Natural killer cell (primary cell): ENCODE measurements around the gene MYO16. TPM values are rescaled to one million over a fixed set of nuclear protein-coding genes. Genes with fewer than 3 reads are reported as not detected.
"Not testable (repeated sequence)": the region's sequence is repeated elsewhere in the genome, so short reads cannot be mapped to it uniquely, and the experiment has no call there.

Experiments used
- ATAC-seq, 3 donors: fragments of 150-1000 bp in 2 of 3; fragments of 200-7000 bp in 1 of 3; cut with Tn5 transposase; 1 replicate in 1 of 3; 2 replicates in 2 of 3; pipeline ENCODE4 v1.10.0; 2021; ENCODE audit warnings: mild to moderate bottlenecking in 2 of 3, moderate library complexity in 2 of 3
- DNase-seq, 2 donors: peaks; one replicate each; pipeline versions ENCODE4 v3.0.0 to v3.0.0-alpha.2; 2013 to 2021; ENCODE audit warnings: mixed read lengths in 1 of 2
- H3K27ac ChIP-seq: one replicate; pipeline ENCODE4 v1.5.1; 2013; ENCODE audit warnings: mild to moderate bottlenecking, low read length
- H3K27me3 ChIP-seq: one replicate; pipeline ENCODE4 v1.6.1; 2013; ENCODE audit warnings: low read length; ENCODE audit not compliant: control insufficient read depth, insufficient read depth
- H3K36me3 ChIP-seq: one replicate; pipeline ENCODE4 v1.6.1; 2013; ENCODE audit warnings: low read length; ENCODE audit not compliant: control insufficient read depth, insufficient read depth
- H3K4me1 ChIP-seq: one replicate; pipeline ENCODE4 v1.6.1; 2013; ENCODE audit warnings: low read length; ENCODE audit not compliant: control insufficient read depth, insufficient read depth
- H3K4me3 ChIP-seq: one replicate; pipeline ENCODE4 v1.5.1; 2013; ENCODE audit warnings: low read length
- H3K9me3 ChIP-seq: one replicate; pipeline ENCODE4 v1.6.1; 2013; ENCODE audit warnings: low read length; ENCODE audit not compliant: control insufficient read depth, insufficient read depth
- H3K27ac Mint-ChIP-seq, 2 donors: one replicate each; pipeline ENCODE4 v1.8.0; 2022; ENCODE audit warnings: mild to moderate bottlenecking in 2 of 2, mixed read lengths in 2 of 2, moderate library complexity in 1 of 2
- H3K27me3 Mint-ChIP-seq, 2 donors: one replicate each; pipeline ENCODE4 v1.8.0; 2022; ENCODE audit warnings: low read depth in 2 of 2, mixed read lengths in 2 of 2
- H3K36me3 Mint-ChIP-seq: one replicate; pipeline ENCODE4 v1.8.0; 2022; ENCODE audit warnings: mixed read lengths
- H3K4me1 Mint-ChIP-seq, 2 donors: one replicate each; pipeline ENCODE4 v1.8.0; 2022; ENCODE audit warnings: mixed read lengths in 2 of 2
- H3K4me3 Mint-ChIP-seq: one replicate; pipeline ENCODE4 v1.8.0; 2022; ENCODE audit warnings: mild to moderate bottlenecking, moderate library complexity, mixed read lengths
- H3K9me3 Mint-ChIP-seq, 2 donors: one replicate each; pipeline ENCODE4 v1.8.0; 2022; ENCODE audit warnings: mixed read lengths in 2 of 2
- CTCF ChIP-seq: fragments of 200-600 bp; IDR thresholded peaks from one replicate; pipeline ENCODE4 v1.8.0; 2022; ENCODE audit warnings: antibody characterized with exemption
- WGBS: methylation state at CpG from one replicate; pipeline ENCODE4 v1.1.7; 2013; ENCODE audit warnings: missing lambda C conversion rate; ENCODE audit not compliant: insufficient coverage; 5-methylcytosine and 5-hydroxymethylcytosine counted together
- intact Hi-C: fragments of 100-400 bp; cut with micrococcal nuclease; formaldehyde crosslinking; loops from one replicate; pipeline ENCODE4 v1.14.2; 2022
- total RNA-seq, 4 donors: library from RNA; stranded (reverse); fragments of 120-200 nt in 1 of 4; gene quantifications; one replicate each; pipeline versions ENCODE4 v1.2.3 to v1.2.4, GENCODE V29; 2013 to 2022

MYO16 gene
- total RNA-seq, 3 donors from 2014 or later (not counting 1 experiment from before 2014, with no cell fraction given): 0.28 TPM; not detected in 2

- Mint-ChIP-seq H3K36me3 (no peaks in the 10 kb centered on the region), H3K27ac (no peak overlapping the region), H3K4me1 (no peaks in the 10 kb centered on the region), H3K9me3 (no peaks in the 10 kb centered on the region), H3K4me3 (no peak overlapping the region), H3K27me3 (peaks cover 0 to 12% of the 10 kb centered on the region in 2 donors)
- Histone ChIP-seq H3K9me3 (no peaks in the 10 kb centered on the region), H3K36me3 (no peaks in the 10 kb centered on the region), H3K27me3 (no peaks in the 10 kb centered on the region), H3K4me1 (no peaks in the 10 kb centered on the region), H3K4me3 (no peak overlapping the region), H3K27ac (no peak overlapping the region)
- intact Hi-C loops: no loop called here
- ATAC-seq (no peak), DNase-seq (no peak)
- TF ChIP-seq CTCF: no peak
- WGBS: 71% methylated on average over 5 of the region's 5 CpGs
Observed at GRCh38 chr13:108987944-108988343, 358.5 kb downstream of the MYO16 start.

- H3K27me3 Mint-ChIP-seq, H3K4me1 Mint-ChIP-seq, H3K27ac Mint-ChIP-seq, ATAC-seq, H3K4me3 Mint-ChIP-seq, H3K27me3 ChIP-seq, H3K4me1 ChIP-seq, H3K36me3 ChIP-seq, DNase-seq, H3K4me3 ChIP-seq, H3K9me3 Mint-ChIP-seq, H3K27ac ChIP-seq, H3K36me3 Mint-ChIP-seq, intact Hi-C loops, H3K9me3 ChIP-seq: not testable (repeated sequence)
- WGBS: 90% methylated on average over 3 of the region's 3 CpGs
Observed at GRCh38 chr13:108991416-108991815, 362.0 kb downstream of the MYO16 start.

- Mint-ChIP-seq H3K27ac (no peak overlapping the region), H3K27me3 (no peaks in the 10 kb centered on the region), H3K36me3 (no peaks in the 10 kb centered on the region), H3K4me1 (no peaks in the 10 kb centered on the region), H3K4me3 (no peak overlapping the region), H3K9me3 (no peaks in the 10 kb centered on the region)
- no peak for TF ChIP-seq CTCF
- ATAC-seq (no peak), DNase-seq (no peak)
- Histone ChIP-seq H3K27ac (no peak overlapping the region), H3K4me3 (no peak overlapping the region), H3K27me3 (no peaks in the 10 kb centered on the region), H3K36me3 (no peaks in the 10 kb centered on the region), H3K9me3 (no peaks in the 10 kb centered on the region), H3K4me1 (no peaks in the 10 kb centered on the region)
- intact Hi-C loops: no loop called here
- 63% methylated on average over 3 of the region's 5 CpGs for WGBS
Observed at GRCh38 chr13:108993346-108993745, 363.9 kb downstream of the MYO16 start.

GRCh38 chr13:108996430-108996829 is 367.0 kb downstream of the MYO16 start:
- H3K9me3 Mint-ChIP-seq: no peaks in the 10 kb centered on the region
- intact Hi-C loops: no loop called here
- no peaks in the 10 kb centered on the region for H3K27me3 Mint-ChIP-seq

More at GRCh38 chr13:108996430-108996829, 367.0 kb downstream of the MYO16 start:
- TF ChIP-seq CTCF: no peak
- no peak overlapping the region for H3K4me3 Mint-ChIP-seq
- H3K4me1 ChIP-seq: no peaks in the 10 kb centered on the region
- no peaks in the 10 kb centered on the region for H3K4me1 Mint-ChIP-seq
- no peak overlapping the region for H3K27ac Mint-ChIP-seq
- no peaks in the 10 kb centered on the region for H3K36me3 ChIP-seq
- H3K27me3 ChIP-seq: no peaks in the 10 kb centered on the region
- H3K27ac ChIP-seq: no peak overlapping the region
- ATAC-seq (no peak), DNase-seq (no peak)
- no peaks in the 10 kb centered on the region for H3K9me3 ChIP-seq
- H3K36me3 Mint-ChIP-seq: no peaks in the 10 kb centered on the region
- no peak overlapping the region for H3K4me3 ChIP-seq
